HEK293 (cell line): Measurements from ENCODE around the gene INTS7.

ENCODE experiments used
- ATF2 ChIP-seq: fragments of 450-650 bp; formaldehyde crosslinking; IDR thresholded peaks from 2 replicates; pipeline ENCODE4 v1.5.1; 2016; ENCODE audit warnings: missing biosample characterization, missing genetic modification characterization, low read depth
- CTCF ChIP-seq: fragments of 450-650 bp; formaldehyde crosslinking; IDR thresholded peaks from 2 replicates; pipeline ENCODE4 v1.5.1; 2016; ENCODE audit warnings: missing biosample characterization, missing genetic modification characterization
- PRDM10 ChIP-seq: fragments of 450-650 bp; formaldehyde crosslinking; IDR thresholded peaks from 2 replicates; pipeline ENCODE4 v1.5.1; 2016; ENCODE audit warnings: missing biosample characterization, missing genetic modification characterization
- ZBTB11 ChIP-seq: fragments of 450-650 bp; formaldehyde crosslinking; conservative IDR thresholded peaks from 2 replicates; pipeline ENCODE4 v1.5.1; 2016; ENCODE audit warnings: low read depth, missing biosample characterization, missing genetic modification characterization
- ZBTB20 ChIP-seq: fragments of 450-650 bp; formaldehyde crosslinking; IDR thresholded peaks from 2 replicates; pipeline ENCODE4 v1.5.1; 2016; ENCODE audit warnings: missing biosample characterization, missing genetic modification characterization
- ZNF211 ChIP-seq: fragments of 450-650 bp; formaldehyde crosslinking; IDR thresholded peaks from 2 replicates; pipeline ENCODE4 v1.5.1; 2016; ENCODE audit warnings: low read depth, missing biosample characterization, missing genetic modification characterization
- ZNF362 ChIP-seq: fragments of 450-650 bp; formaldehyde crosslinking; IDR thresholded peaks from 2 replicates; pipeline ENCODE4 v1.5.1; 2016; ENCODE audit warnings: missing biosample characterization, missing genetic modification characterization
- ZNF426 ChIP-seq: fragments of 450-650 bp; formaldehyde crosslinking; IDR thresholded peaks from 2 replicates; pipeline ENCODE4 v1.5.1; 2017; ENCODE audit warnings: missing biosample characterization, missing genetic modification characterization, mild to moderate bottlenecking, inconsistent platforms, moderate library complexity
- ZSCAN4 ChIP-seq: fragments of 450-650 bp; formaldehyde crosslinking; IDR thresholded peaks from 2 replicates; pipeline ENCODE4 v1.5.1; 2017; ENCODE audit warnings: missing biosample characterization, missing genetic modification characterization

- no peak for TF ChIP-seq ZSCAN4 (tag by site-specific recombination)
- no peak for TF ChIP-seq ZNF211 (tag by site-specific recombination)
- TF ChIP-seq ATF2 = no peak
- no peak for TF ChIP-seq CTCF
- no peak for TF ChIP-seq PRDM10
- TF ChIP-seq ZNF426 (tag by site-specific recombination) = no peak
- TF ChIP-seq ZNF362 = no peak
- no peak for TF ChIP-seq ZBTB20 (tag by site-specific recombination)
- no peak for TF ChIP-seq ZBTB11 (tag by site-specific recombination)
These were observed 4.3 kb upstream of the INTS7 start for GRCh38 chr1:212039622-212040021.
